GM18867 (cell line): ENCODE data around the gene TIMP2.

ENCODE experiments used
- ATAC-seq: cut with Tn5 transposase; IDR thresholded peaks from one replicate; pipeline ENCODE4 v1.9.1; 2021; ENCODE audit warnings: mild to moderate bottlenecking, moderate library complexity; ENCODE audit not compliant: unreplicated experiment

The TIMP2 gene

GRCh38 chr17:78819806-78820792 lies 105.1 kb downstream of the TIMP2 start:
- ATAC-seq = no peak

- no peak for ATAC-seq
These were observed 105.8 kb downstream of the TIMP2 start for GRCh38 chr17:78819402-78819801.

- no peak for ATAC-seq
These were observed 106.3 kb downstream of the TIMP2 start for GRCh38 chr17:78818932-78819331.

GRCh38 chr17:78818152-78818846 lies 106.9 kb downstream of the TIMP2 start:
- ATAC-seq = no peak

GRCh38 chr17:78817123-78817522 lies 108.1 kb downstream of the TIMP2 start:
- ATAC-seq = no peak

- ATAC-seq = no peak
These were observed 109.5 kb downstream of the TIMP2 start for GRCh38 chr17:78815696-78816095.

- ATAC-seq = no peak
These were observed 112.3 kb downstream of the TIMP2 start for GRCh38 chr17:78812855-78813254.

- no peak for ATAC-seq
These were observed 117.0 kb downstream of the TIMP2 start for GRCh38 chr17:78808163-78808562.

- no peak for ATAC-seq
These were observed 118.7 kb downstream of the TIMP2 start for GRCh38 chr17:78806451-78806850.

GRCh38 chr17:78805301-78805700 lies 119.9 kb downstream of the TIMP2 start:
- peak; percentile 47 for ATAC-seq

- no peak for ATAC-seq
These were observed 120.4 kb downstream of the TIMP2 start for GRCh38 chr17:78804777-78805176.

GRCh38 chr17:78803186-78803845 lies 121.9 kb downstream of the TIMP2 start:
- no peak for ATAC-seq
